NCI-H1092 (cell line): Measurements from ENCODE around the gene ARHGEF12.

Experiments
- DNase-seq: peaks from one replicate; lab custom pipeline; 2025; lab: John Stamatoyannopoulos, UW

The ARHGEF12 gene, protein sequence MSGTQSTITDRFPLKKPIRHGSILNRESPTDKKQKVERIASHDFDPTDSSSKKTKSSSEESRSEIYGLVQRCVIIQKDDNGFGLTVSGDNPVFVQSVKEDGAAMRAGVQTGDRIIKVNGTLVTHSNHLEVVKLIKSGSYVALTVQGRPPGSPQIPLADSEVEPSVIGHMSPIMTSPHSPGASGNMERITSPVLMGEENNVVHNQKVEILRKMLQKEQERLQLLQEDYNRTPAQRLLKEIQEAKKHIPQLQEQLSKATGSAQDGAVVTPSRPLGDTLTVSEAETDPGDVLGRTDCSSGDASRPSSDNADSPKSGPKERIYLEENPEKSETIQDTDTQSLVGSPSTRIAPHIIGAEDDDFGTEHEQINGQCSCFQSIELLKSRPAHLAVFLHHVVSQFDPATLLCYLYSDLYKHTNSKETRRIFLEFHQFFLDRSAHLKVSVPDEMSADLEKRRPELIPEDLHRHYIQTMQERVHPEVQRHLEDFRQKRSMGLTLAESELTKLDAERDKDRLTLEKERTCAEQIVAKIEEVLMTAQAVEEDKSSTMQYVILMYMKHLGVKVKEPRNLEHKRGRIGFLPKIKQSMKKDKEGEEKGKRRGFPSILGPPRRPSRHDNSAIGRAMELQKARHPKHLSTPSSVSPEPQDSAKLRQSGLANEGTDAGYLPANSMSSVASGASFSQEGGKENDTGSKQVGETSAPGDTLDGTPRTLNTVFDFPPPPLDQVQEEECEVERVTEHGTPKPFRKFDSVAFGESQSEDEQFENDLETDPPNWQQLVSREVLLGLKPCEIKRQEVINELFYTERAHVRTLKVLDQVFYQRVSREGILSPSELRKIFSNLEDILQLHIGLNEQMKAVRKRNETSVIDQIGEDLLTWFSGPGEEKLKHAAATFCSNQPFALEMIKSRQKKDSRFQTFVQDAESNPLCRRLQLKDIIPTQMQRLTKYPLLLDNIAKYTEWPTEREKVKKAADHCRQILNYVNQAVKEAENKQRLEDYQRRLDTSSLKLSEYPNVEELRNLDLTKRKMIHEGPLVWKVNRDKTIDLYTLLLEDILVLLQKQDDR (N-terminal part only)

DNA sequence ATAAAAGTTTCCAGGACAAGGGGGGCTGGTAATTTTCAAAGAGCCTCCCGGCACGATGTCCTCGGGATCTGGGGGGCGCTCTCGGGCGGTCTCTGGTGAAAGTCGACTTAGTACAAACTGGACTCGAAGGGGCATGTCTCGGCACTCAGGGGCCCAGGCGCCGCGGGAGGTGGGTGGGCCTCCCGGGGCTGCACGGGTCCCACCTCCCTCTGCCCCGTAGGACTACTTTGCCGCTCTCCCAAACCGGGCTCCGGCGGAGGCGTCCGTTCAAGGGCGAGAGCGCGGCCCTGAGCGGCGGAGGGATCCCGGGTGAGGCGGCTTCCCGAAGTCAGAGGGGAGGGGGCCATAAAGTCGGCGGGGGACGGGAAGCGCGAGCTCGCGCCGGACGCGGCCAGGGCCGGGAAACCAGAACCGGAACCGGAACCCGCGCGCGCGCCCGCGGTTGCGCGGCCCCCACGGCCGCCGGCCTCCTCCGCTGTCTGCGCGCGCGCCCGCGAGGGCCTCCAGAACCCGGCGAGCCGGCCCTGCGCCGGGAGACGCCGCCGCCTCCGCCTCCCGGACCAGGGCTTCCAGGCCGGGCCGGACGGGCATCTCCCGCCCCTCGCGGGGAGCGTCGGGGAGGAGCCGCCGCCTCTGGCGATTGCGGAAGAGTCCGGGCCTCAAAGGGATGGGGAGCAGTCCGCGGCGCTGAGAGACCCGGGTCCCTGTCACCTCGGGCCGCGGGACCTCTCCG lies at the start of gene ARHGEF12:
ARHGEF12 (plus strand) TSS at position 506 of the 733 bp plus-strand sequence. CDS start 831 bp downstream, outside the sequence.
- peak; percentile 96 for DNase-seq

DNA sequence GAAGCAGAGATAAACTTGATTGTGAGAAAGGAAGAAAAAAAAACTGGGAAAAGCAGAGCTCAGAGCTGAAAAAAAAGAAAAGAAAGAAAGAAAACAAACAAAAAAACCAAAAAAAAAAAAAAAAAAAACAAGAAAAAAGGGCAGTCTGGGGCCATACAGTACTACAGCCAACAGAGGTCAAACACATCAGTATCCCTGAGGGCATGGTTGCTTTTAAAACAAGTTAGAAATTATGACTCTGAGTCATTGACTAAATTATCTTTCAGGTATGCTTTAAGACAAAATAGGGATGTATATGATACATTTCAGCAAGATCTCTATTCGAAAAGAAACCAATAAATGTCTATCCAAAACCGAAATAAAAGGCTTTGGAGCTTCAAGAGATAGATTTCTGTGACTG lies 48.2 kb upstream of the ARHGEF12 start:
- DNase-seq, result no peak

DNA sequence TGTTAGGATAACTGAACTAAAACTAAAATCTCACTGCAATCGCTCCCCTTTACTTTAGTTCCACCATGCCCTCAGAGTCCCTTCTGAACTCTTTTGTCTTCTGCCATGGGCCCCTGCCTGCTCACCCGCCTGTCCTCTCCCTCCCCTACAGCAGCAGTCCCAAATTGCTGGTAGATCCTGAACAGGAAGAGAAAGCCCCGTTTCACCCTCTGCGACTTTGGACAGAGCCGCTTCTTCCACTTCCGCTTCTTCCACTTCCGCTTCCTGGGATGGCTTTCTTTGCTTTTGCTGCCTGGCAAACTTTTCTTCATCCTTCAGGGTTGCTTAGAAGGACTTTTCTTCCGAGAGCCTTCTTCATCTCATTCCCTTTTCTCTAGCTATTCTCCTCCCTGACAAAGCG lies 46.8 kb upstream of the ARHGEF12 start:
- DNase-seq, result no peak

DNA sequence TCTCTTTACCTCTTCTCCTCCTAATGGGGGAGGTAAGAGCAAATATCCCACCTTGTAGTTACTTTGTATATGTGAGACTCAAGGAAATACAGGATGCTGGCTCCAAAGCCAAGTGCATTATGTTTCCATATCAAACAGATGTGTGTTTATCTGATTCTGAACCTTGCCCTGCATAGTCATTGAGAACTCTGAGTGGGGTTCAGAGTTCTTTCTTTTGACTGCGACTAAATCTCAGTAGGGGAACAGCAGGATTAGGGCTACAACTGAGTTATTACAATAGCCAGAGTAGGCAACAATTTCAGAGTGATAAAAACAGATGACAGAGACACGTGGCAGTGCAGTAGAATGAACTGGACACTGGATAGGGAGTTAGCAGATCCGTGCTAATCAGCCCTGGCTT lies 45.3 kb upstream of the ARHGEF12 start:
- DNase-seq, result no peak

DNA sequence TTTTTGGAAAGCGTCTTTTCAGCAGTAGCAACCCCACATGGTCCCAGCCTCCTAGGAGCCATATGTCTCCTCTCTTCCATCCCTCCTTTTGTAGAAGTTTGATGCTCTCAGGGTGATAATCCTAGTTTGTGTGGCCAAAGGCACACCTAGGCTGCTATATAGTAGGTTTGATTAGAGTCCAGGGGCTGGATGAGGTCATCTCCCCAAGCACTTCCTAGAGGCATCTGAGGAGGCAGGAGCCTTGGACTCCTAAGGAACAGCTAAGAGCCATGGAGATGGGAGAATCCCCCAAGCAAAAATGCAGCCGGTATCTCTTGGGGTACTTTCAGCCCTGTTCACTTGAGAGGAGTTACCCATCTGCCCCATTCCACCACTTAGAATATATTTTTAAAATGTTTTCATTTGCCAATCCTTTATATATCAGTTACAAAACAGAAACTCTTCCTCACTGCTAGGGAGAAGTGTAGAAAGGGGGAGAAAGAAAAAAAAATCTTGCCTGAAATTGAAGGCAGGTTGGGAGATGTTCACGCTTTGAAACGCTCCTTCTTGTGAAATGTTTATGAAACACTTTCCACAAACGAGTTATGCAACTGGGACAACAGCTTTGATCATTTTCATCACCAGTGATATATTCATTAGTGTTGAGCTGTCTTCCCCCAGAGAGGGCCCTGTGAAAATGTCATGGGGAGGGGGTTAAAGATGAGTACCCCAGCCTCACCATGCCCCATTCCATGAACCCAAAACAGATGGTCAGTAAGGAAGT lies 43.0 kb upstream of the ARHGEF12 start:
- no peak for DNase-seq

DNA sequence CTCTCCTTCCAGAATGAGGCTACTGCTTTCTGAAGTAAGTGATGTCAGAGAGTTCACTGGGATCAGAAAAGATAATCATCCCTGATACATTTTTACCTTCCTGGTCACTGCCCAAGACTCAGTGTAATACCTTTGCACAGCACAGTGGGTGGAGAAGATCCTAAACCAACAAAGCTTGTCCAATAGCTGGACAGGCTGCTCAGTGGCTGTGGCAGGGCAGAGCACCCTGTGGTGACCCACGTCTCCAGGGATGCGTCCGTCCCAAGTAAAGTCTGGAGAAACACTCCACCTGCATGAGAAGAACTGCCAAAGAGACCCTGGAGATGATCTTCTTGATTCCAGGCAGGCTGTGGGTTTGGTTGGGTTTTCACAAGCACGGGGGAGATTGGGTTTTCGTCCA lies 42.1 kb upstream of the ARHGEF12 start:
- no peak for DNase-seq

DNA sequence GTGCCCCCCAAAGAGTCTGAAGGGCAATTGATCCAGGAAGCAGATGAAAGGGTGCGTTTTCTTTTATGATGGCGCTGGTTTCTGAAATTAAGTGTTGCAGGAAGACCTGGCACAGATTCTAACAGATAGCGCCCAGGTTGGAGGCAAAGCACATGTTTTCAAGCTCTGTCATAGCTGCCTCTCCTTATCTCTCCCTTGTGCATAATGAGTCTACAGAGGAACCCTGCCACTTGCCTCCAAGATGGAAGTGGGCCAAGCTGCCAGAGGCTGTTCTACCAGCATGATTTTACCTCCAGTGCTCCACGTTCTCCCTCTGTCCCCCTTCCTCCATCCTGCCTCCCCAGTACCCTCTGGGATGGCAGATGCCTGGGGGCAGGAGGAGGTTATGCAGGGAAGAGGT lies 41.1 kb upstream of the ARHGEF12 start:
- no peak for DNase-seq

DNA sequence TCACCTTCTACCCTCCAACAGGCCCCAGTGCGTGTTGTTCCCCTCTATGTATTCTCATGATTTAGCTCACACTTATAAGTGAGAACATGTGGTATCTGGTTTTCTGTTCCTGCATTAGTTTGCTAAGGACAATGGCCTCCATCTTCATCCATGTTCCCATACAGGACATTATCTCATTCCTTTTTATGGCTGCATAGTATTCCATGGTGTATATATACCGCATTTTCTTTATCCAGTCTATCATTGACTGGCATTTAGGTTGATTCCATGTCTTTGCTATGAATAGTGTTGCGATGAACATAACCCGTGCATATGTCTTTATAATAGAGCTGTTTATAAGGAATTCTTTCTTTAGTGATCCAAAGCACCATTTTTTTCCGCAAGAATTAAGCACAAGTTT lies 39.7 kb upstream of the ARHGEF12 start:
- no peak for DNase-seq

DNA sequence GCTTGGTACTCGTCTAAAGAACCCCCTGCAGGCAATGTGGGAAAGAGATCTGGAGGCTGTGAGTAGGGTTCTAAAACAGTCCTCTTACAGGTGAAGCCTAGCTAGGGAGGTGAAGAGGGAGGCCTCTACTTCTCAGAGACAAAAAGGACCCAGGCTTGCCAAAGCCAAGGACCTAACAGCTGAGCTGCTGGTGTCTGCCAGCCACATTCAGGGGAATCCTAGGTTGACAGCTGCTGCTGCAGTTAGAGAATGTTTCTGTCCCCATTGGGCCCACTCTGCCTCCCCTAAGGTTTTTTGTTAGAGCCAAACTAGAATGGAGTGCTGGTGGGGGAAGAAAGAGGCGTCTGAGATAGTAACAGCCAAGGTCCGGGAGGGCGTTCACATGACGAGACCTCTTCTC lies 37.8 kb upstream of the ARHGEF12 start:
- DNase-seq, result no peak

DNA sequence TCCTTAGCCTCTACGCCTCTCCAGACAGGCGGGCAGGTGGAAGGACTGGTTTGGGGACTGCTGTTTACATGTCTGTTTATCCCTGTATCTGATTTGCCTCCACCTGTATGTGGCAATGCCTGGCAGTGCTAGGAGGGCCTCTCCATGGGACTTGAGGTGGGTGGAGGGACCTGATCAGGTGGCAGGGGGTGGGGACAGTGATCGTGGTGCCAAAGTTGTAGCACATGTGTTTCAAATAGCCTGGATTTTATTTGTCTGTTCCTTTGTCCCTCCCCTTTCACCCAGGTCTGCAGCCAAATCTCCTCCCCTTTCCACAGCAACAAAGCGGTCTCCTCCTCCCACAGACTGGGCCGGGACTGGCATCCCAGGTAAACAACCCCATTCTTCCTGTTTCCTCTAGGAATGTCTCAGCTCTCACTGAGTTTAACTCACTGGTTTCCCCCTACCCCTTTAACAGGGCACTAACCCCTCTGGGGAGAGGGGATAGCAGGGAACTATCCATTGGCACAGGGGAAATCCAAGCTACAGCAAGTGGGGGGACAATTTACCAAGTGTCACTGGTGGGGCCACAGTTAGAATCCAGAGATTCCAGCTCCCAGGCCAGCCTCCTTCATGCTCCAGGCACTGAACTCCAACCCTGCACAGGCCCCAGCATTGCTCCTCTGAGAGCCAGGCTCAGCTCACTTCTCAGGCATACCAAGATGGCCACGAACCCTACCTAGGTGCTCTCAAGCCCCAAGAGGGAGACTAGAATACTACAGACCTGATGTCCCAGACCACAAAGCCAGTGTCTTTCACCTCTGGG lies 34.0 kb upstream of the ARHGEF12 start:
- DNase-seq, result no peak

DNA sequence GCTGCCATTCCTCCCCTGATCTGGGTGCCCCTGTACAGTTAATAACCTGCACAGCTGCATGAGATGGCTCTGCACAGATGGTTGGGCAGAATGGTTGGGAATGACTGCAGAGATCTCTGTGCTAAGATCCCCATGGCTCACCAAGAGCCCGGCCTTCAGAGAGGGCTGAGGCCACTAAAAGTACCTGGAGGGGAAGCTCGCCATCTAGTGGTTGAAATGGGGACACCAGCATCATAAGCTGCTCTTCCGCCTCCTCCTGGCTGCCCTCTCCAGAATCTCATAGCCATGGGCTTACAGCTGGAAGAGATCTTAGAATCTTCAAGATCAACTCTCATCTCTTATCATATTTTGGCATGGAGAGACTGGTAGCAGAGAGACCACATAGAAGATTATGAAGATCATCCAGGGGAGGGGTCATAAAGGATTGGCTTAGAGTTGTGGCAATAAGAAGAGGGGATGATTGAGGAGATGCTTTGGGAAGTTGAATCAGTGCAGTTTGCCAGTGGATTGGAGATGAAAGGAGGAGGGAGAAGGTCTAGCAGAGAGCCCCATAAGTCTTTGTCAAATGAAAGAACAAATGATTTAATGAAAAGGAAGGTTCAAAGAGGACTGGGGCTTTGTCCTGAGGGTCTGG lies 33.1 kb upstream of the ARHGEF12 start:
- peak; percentile 32 for DNase-seq

DNA sequence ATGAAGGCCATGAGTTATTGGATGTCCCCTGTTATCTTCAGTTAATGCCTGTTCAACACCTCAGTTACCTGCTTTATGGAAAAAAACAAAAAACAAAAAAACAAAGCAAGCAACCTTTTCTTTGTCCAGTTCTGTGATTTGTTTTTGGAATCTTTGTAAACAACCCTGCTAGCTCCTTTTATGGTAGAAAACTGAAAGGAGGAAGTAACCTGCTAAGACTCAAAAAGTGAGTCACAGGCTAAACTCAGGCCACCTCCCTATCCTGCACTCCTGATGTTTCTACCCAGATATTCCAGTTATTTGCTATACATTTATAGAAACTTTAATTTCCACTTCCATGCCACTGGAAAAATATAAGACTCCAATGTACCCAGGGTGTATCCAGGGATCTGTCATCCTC lies 31.7 kb upstream of the ARHGEF12 start:
- DNase-seq, result no peak

DNA sequence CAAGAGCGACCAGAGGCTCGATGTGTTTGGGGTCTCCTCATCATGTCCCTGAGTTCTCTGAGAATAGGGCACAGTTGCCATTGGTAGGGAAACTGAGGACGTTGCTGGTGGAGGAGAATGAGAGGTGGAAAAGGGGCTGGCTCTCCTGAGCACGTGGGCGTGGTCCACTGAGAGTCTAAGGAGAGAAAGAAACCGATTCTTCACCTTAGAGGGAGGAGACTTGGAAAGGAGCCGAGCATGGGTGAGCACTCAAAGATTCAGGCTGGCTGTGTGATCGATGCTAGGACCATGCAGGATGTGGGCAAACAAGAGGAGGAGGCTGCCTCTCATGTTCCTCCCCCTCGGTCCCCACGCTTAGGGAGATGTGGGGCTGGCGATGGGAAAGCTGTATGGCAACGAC lies 30.9 kb upstream of the ARHGEF12 start:
- no peak for DNase-seq

DNA sequence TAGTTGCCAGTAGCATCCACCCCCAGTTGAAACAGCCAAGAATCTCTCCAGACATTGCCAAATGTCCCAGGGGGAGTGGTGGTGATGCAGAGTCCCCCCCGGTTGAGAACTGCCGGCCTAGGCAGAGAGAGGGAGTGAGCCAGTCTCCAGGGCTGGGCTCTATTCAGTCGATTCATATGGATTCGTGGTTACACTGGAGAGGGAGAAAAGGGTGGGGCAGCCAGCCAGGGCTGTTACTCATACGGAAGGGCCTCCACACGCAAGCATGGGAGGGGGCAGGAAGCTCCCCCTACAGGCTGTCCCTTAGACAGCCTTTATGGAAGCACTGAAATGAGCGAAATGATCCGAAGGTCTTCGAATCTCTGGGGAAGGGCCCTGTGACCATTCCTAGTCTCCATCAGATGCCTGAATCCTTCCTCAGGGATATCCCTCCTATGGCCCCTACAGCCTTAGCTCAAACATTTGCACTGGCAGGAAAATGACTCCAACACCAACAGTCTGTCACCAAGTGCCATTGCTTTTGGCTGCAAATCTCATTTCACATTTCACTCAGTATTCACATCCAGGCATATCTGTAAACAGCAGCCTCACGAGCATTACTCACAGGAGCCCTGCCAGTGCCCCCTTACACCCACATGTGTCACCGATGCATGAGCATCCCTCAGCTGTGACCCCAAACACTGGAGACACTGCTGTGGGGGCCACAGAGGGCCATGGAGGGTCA lies 29.5 kb upstream of the ARHGEF12 start:
- DNase-seq, result no peak

DNA sequence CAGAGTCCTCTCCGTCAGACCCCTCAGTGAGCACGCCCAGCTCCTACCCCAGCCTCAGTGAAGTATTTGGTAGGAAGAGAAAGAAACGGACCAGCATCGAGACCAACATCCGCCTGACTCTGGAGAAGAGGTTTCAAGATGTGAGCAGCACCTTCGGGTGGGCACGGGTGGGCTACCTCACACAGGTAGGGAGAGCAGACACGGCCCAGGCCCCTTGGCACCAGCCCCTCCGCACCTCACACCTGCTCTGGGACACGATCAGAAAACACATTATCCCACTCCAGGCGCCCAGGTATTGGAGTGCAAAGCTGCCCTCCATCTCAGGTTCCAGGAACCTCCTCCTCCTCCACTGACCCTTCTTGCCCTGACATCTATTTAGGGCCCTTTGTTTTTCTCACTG lies 28.7 kb upstream of the ARHGEF12 start:
- no peak for DNase-seq

DNA sequence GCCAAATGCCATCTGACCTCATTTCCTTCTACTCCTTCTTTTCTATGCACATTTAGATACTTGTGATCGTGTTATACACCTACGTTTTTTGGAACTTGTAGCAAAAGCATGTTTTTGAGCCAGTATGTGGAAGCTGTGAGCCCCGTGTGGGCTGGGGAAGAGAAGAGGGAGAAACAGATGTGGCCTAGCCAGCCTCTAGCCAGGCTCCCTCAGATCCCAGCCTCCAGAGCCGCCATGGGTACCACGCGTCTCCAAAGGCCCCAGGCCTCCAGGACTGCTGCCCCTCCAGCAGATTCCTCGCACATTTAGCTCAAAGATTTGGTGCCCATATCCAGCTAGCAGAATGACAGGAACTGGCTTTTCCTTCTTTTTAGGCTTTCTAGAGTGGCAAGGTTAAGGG lies 28.1 kb upstream of the ARHGEF12 start:
- no peak for DNase-seq

DNA sequence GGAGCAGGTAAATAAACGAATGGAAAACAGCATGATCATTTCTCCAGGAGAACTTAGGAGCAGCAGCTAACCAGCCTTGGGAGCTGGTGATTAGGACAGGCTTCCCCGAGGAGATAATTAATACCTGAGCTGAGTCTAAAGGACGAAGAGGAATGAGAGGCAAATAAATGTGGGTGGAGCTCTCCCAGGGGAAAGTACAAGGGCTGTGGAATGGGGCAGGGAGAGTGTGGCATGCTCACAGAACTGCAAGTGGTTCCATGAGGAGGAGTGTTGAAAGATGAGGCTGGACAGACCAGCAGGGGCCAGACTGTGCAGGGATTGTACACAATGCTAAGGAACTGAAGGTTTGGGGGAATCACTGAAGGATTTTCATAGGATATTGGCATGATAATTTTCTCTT lies 25.3 kb upstream of the ARHGEF12 start:
- DNase-seq, result no peak

DNA sequence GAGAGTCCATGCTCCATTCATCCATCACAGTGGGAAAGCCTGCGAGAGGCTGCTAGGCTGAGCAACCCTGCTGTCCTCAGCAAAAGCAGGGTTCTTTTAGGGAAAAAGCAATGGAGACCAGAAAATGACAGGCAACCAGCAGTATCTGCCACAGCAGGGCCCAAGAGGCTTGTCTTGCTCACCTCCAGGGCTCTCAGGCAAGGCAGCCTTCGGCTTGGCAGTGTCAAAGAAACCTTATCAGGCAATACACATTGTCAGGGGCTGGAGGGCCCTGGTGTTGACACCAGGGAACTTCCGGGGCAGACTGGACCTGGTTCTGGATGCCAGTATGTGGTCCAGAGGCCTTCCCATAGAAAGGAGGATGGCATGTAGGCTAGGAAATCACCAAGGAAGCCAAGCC lies 21.4 kb upstream of the ARHGEF12 start:
- DNase-seq, result no peak
